OCI-M2 (cell line): ENCODE data around the gene DEFB113.
"Not testable (repeated sequence)": the region's sequence is repeated elsewhere in the genome, so short reads cannot be mapped to it uniquely, and the experiment has no call there.

Experiments used
- DNase-seq: peaks from one replicate; lab custom pipeline; 2025; ENCODE audit not compliant: unreplicated experiment; lab: John Stamatoyannopoulos, UW

The DEFB113 gene, protein sequence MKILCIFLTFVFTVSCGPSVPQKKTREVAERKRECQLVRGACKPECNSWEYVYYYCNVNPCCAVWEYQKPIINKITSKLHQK

DNA sequence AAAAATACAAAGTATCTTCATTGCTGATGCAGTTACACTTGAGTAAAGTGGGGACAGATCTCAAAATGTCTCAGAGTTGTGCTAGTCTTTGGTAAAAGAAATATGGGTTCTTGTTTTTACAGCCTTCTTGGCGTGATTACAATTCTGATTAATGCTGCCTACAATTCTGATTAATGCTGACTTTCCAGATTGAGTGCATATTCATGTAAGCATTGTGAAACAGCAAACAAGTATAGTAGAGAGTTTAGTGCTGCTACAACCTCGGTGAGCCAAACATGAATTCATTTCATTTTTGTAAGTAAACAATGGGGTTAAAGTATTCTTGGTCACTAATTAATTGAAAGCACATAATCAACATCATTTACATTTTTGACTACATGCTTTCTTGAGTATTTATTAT is at the start of gene DEFB113:
DEFB113 (minus strand) TSS at position 21 of the 400 bp plus-strand sequence; CDS start at position 21, 0 bp downstream.
- no peak for DNase-seq

- no peak for DNase-seq
These were observed 38.4 kb upstream of the DEFB113 start for GRCh38 chr6:50007819-50008218.

GRCh38 chr6:50003139-50003538 is 33.7 kb upstream of the DEFB113 start:
- no peak for DNase-seq

- no peak for DNase-seq
These were observed 25.9 kb upstream of the DEFB113 start for GRCh38 chr6:49995278-49995677.

- DNase-seq = no peak
These were observed 19.5 kb upstream of the DEFB113 start for GRCh38 chr6:49988900-49989299.

GRCh38 chr6:49987749-49988148 is 18.3 kb upstream of the DEFB113 start:
- no peak for DNase-seq

GRCh38 chr6:49986551-49986950 is 17.1 kb upstream of the DEFB113 start:
- no peak for DNase-seq

DNA sequence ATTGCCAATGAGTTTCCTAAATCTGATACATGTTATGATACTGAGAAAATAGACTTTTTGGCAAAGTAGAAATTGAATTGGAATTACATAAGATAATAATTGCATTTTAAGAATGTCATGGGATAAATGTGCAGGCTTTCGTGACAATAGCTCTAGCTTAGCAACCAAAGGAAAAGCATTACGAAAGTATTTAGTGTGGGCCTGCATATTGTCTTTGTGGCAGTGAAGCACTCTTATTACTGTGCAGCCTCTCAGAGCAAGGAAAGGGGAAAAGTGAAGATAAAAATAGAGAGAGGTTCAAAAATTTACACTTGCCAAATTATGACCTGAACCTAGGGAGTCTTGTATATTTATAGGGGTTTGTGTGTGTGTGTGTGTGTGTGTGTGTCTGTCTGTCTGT is 12.6 kb upstream of the DEFB113 start:
- no peak for DNase-seq

DNA sequence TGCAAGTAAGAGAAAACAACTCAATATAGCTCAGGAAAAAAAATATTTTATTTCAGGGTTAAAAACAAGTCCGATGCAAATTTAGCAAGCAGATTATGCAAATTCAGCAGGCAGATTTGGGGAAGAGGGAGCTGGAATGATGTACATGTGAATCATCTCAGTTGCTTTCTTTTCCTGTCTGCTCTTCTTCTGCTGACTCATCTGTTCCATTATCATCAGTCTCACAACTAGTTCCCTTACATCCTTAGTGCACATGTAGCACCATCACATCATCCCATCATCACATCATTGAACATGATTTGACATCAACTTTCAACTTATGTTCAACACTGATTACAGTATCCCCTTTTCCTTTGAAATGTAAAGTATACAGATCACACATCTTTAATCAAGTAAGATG is 11.5 kb upstream of the DEFB113 start:
- DNase-seq = no peak

GRCh38 chr6:49979584-49979983 is 10.2 kb upstream of the DEFB113 start:
- DNase-seq = no peak

DNA sequence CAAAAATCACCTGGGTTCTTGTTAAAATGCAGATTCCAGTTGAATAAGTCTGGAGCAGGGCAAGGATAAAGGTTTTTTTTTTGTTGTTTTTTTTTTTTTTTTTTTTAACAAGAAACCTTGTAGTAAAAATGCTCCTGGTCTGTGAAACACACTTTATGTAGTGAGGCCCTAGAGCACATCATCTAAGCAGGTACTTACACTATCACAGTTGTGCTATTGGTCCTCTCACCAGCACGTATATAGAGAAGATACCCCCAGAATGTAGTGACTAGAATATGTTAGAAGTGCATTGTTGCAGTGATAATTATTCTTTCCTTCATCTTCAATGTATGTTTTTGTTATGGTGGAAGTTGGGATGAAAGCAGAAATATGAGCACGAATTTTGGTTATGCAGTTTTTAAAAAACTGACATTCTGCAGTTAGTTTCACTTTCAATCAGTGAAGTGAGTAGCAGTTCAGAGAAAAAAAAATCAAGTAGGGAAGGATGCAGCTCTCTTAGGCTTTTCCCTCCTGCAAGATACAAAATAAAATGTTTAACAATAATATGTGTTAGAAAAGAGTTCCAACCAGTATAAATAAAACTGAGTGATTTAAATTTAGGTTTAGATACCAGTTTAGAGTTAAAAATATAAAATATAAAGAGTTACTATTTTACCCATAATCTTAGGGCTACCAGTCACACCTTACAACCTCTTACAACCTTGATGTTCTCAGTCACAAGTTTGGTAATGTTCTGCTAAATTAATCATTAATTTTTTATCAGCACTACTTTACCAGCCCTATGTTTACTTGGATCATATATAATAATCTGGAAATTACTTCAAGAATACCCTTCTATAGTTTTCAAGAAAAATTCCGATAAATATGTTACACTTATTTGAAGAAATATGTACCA is 9.2 kb upstream of the DEFB113 start:
- DNase-seq = no peak

GRCh38 chr6:49966823-49967222 is 2.6 kb downstream of the DEFB113 start:
- no peak for DNase-seq

GRCh38 chr6:49966334-49966733 is 3.1 kb downstream of the DEFB113 start:
- no peak for DNase-seq

DNA sequence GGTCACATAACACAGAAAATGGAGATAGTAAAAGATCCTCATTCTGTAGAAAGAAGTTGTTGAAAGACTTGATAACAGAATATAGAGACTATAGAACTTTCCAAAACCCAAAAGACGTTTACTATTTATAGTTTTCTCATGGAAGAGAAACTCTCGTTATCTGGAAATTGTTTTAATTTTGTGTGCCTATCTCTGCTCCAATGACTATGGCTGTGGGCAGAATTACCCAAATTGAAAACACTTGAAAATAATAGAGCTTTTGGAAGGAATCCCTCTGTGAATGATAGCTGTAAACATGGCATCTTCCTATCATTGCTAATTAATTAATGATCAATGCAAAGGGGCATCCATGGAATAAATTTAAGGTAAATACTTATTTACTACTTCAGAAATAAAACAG is 5.4 kb downstream of the DEFB113 start, which contains the start of gene DEFB114:
DEFB114 (minus strand) TSS at position 101 of the 400 bp plus-strand sequence; CDS start at position 42, 59 bp downstream.
- DNase-seq = no peak

DNA sequence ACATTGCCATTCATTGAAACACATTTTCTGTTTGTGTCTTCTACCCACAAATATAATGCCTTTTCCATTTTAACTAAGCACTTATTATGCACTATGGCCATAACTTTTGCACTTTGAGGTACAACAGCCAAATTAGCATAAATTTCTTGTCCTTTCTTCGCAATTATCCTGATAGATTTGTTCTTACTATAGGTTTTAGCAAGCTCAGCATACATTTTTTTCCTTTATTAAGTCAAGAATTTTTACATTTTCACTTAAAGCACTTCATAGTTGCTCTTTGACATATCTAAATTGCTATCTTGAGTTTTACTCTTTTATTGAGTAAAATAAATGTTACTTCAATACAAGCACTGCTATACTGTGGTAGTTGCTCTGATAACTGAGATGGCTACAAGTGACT is 11.2 kb downstream of the DEFB113 start:
- DNase-seq = no peak

- DNase-seq = no peak
These were observed 13.6 kb downstream of the DEFB113 start for GRCh38 chr6:49955847-49956246.

GRCh38 chr6:49951926-49952325 is 17.5 kb downstream of the DEFB113 start:
- DNase-seq = no peak

DNA sequence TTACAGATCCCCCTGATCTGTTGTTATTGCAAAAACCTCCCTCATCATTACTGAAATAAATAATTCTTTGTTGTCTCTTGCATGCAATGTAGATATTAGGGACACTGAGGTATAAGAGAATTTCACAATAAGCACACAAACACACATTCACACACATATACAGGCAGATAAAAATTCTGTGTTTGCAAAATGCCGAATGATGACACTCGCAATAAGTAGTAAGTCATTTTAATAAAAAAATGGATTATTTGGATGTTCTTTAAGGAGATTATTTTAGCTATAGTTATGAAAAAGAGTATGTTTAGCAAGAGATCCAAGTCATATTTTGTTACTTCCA is 19.0 kb downstream of the DEFB113 start:
- DNase-seq = no peak

DNA sequence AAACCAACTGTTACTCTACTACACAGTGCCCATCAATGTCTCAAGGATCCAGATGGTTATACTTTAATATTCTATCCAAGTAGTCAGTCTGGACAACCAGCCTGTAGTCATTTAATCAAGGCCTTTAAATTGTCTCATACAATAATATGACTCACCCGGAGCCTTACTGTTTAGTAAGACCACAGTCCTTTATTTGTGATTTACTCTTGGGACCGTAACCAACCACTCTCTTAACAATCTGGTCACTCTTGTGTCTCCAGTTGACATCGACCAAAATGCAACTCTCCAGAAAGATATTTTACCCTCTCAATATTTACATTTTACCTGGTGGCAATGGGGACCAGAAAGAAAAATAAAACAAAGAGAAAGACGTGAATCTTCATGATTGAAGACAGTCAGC is 20.4 kb downstream of the DEFB113 start:
- DNase-seq = no peak

DNA sequence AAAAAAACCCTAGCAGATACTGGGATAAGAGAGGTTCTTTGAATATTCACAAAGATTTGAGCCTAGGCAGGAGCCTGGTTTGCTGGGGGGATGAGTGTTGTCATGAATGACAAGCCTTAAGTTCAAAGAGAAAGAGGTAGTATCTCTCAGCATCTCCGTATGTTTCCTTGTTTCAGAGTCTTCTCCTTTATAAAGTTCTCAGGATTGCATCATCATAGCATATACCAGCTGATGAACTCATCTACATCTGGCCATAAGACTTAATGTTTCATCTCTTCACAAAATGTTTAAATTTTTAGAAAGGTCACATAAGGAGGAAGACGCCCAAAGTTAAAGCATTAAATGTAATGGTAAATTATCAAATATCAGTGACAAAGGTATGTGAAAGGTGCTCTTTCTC is 22.6 kb downstream of the DEFB113 start:
- no peak for DNase-seq

GRCh38 chr6:49944068-49944467 is 25.4 kb downstream of the DEFB113 start:
- DNase-seq = not testable (repeated sequence)

DNA sequence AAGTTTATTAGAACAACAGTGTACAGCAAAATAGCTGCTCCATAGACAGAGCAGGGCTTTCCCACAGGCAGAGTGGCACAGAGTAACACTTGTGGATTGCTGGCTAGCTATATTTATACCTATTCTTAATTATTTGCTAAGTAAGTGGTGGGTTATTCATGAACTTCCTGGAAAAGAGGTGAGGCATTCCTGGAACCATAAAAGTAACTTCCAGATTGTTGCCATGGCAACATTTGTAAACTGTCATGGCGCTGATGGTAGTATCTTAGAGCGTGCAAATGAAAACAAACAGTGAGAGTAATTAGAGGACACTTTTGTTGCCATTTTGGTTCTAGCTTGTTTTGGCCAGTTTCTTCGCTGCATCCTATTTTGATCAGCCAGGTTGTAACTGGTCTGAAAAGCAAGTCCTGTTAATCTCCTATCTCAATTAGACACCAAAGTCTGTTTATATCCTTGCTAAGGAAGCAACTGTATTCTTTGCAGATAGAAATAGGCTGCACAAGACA is 29.4 kb downstream of the DEFB113 start:
- DNase-seq = no peak
